Progenitor cell of endocrine pancreas (in vitro differentiated cells): Measurements from ENCODE around the gene KIF16B. TPM values are rescaled to one million over a fixed set of nuclear protein-coding genes. Genes with fewer than 3 reads are reported as not detected.

Source experiments
- DNase-seq: peaks from one replicate; pipeline ENCODE4 v3.0.0; 2021; ENCODE audit warnings: low spot score; ENCODE audit not compliant: unreplicated experiment
- H3K27ac Mint-ChIP-seq: 2 replicates; pipeline ENCODE4 v1.8.0; 2021; ENCODE audit warnings: mild to moderate bottlenecking, moderate library complexity, mixed read lengths
- H3K27me3 Mint-ChIP-seq: 2 replicates; pipeline ENCODE4 v1.8.0; 2021; ENCODE audit warnings: mixed read lengths
- H3K36me3 Mint-ChIP-seq: 2 replicates; pipeline ENCODE4 v1.8.0; 2022; ENCODE audit warnings: mixed read lengths; ENCODE audit not compliant: insufficient read depth
- H3K4me1 Mint-ChIP-seq: 2 replicates; pipeline ENCODE4 v1.8.0; 2021; ENCODE audit warnings: low read depth, mixed read lengths
- H3K4me3 Mint-ChIP-seq: 2 replicates; pipeline ENCODE4 v1.8.0; 2021; ENCODE audit warnings: low read depth, mild to moderate bottlenecking, moderate library complexity, mixed read lengths
- H3K9me3 Mint-ChIP-seq: 2 replicates; pipeline ENCODE4 v1.8.0; 2021; ENCODE audit warnings: low read depth, mixed read lengths
- CTCF ChIP-seq: fragments of 200-600 bp; sonication (generic); IDR thresholded peaks from one replicate; pipeline ENCODE4 v1.5.0; 2021; ENCODE audit warnings: antibody characterized with exemption, mild to moderate bottlenecking; ENCODE audit not compliant: unreplicated experiment
- total RNA-seq: library from RNA; stranded (reverse); gene quantifications from 2 replicates; pipeline ENCODE4 v1.2.1, GENCODE V29; 2021

The KIF16B gene
- total RNA-seq, 1 donor from 2014 or later: 10.8 TPM

- H3K27ac Mint-ChIP-seq: no peak overlapping the region
- peaks cover 4% of the 10 kb centered on the region for H3K9me3 Mint-ChIP-seq
These were observed 114.1 kb downstream of the KIF16B start for GRCh38 chr20:16459019-16459700.

GRCh38 chr20:16457514-16457913 lies 115.7 kb downstream of the KIF16B start:
- no peak overlapping the region for H3K27ac Mint-ChIP-seq
- H3K27me3 Mint-ChIP-seq: no peaks in the 10 kb centered on the region
- no peak for TF ChIP-seq CTCF
- H3K4me1 Mint-ChIP-seq: peaks cover 2% of the 10 kb centered on the region
- H3K4me3 Mint-ChIP-seq: no peak overlapping the region
- H3K36me3 Mint-ChIP-seq: peaks cover 2% of the 10 kb centered on the region
- no peaks in the 10 kb centered on the region for H3K9me3 Mint-ChIP-seq
- DNase-seq: no peak

More at GRCh38 chr20:16459019-16459700, 114.1 kb downstream of the KIF16B start:
- no peak for DNase-seq
- no peak for TF ChIP-seq CTCF
- H3K27me3 Mint-ChIP-seq: no peaks in the 10 kb centered on the region
- peaks cover 2% of the 10 kb centered on the region for H3K4me1 Mint-ChIP-seq
- H3K36me3 Mint-ChIP-seq: peaks cover 7% of the 10 kb centered on the region
- no peak overlapping the region for H3K4me3 Mint-ChIP-seq

- no peaks in the 10 kb centered on the region for H3K27me3 Mint-ChIP-seq
- H3K4me3 Mint-ChIP-seq: no peak overlapping the region
- DNase-seq: no peak
- H3K9me3 Mint-ChIP-seq: no peaks in the 10 kb centered on the region
- H3K27ac Mint-ChIP-seq: no peak overlapping the region
- peaks cover 4% of the 10 kb centered on the region for H3K36me3 Mint-ChIP-seq
- TF ChIP-seq CTCF: no peak
- peaks cover 2% of the 10 kb centered on the region for H3K4me1 Mint-ChIP-seq
These were observed 117.9 kb downstream of the KIF16B start for GRCh38 chr20:16455324-16455723.

DNA sequence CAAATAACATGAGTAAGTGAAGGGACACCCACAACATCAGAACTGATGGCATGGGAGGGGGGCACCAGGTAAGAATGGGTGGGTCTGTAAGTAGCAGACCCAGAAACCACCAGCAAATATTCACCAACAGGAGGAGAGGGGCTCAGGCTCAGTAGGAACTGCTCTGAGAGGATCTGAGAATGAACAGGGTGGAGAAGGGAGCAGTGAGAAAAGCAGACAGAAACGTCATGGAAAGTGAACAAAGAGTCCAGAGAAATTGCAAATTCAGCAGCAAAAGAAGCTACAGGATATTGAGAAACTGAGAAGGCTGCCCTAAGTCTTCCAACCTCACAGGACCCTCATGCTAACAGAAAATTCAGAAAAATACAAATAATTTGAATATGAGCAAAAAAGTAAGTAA lies 121.3 kb downstream of the KIF16B start:
- DNase-seq: no peak
- H3K36me3 Mint-ChIP-seq: peaks cover 6% of the 10 kb centered on the region
- no peak overlapping the region for H3K27ac Mint-ChIP-seq
- peaks cover 2% of the 10 kb centered on the region for H3K4me1 Mint-ChIP-seq
- H3K4me3 Mint-ChIP-seq: no peak overlapping the region
- TF ChIP-seq CTCF: no peak
- H3K9me3 Mint-ChIP-seq: peaks cover 3% of the 10 kb centered on the region
- H3K27me3 Mint-ChIP-seq: no peaks in the 10 kb centered on the region

- Mint-ChIP-seq H3K9me3 (peaks cover 3% of the 10 kb centered on the region), H3K36me3 (peaks cover 5% of the 10 kb centered on the region), H3K4me3 (no peak overlapping the region), H3K4me1 (peaks cover 2% of the 10 kb centered on the region), H3K27ac (no peak overlapping the region), H3K27me3 (no peaks in the 10 kb centered on the region)
- no peak for DNase-seq
- TF ChIP-seq CTCF: no peak
These were observed 122.2 kb downstream of the KIF16B start for GRCh38 chr20:16451001-16451400.
